NCI-H2029 treated with DMSO at 0.1 percent for 48 hours (cell line): ENCODE measurements around the gene C19orf53.
A peak's percentile ranks its signal among the peaks of the same experiment; 100 is the strongest.

Experiments used
- DNase-seq: peaks from one replicate; lab custom pipeline; 2025; lab: John Stamatoyannopoulos, UW

The C19orf53 gene

DNA sequence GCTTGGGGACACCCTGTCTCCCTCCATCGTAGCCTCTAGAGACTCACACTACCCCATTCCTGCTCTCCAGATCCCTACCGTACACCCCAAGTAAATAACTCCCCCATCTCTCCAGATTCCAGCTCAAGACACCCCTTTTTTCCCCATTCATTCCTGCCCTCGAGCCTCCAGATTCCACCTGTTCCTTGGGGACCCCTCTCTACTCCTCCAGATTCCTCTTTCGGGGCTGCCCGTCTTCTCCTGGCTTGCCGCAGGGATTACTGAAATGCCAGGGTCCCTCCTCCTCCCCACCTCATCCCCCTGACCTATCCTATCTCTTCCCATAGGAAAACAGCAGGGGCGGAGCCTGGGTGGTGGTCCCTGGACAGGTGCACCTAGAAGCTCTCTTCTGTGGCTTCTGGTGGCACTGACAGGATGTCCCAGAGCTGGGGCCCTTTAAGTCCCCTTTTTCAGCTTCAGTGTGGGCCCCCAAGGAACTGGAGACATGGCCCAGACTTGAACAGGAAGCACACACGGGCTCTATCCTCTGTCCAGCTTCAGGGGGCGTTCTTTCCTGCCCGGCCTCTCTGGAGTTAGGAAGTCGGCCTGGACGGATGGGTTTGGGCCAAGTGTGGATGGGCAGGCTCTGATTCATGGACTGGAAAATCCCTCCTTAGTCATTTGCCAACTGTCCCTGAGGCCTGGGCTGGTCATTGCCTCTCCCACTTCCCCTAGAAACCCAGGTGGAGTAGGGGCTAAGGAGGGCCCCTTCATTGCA lies 22.2 kb downstream of the C19orf53 start:
- DNase-seq: no peak

DNA sequence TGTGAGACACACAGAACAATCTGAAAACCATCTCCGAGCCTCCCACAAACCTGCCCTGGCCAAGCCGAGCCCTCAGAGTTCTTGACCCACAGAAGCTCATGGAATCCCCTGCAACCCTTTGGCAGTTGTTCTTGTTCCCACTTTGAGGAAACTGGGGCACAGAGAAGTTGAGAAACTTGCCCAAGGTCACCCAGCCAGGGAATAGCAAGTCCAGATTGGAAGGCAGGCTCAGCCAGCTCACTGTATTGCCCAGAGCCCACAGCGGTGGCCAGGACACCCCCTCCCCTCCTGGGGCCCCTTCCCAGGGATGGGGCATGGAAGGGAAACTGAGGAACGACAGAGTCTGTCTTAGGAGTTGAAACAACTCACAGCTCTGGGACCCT lies 22.8 kb downstream of the C19orf53 start:
- DNase-seq: no peak

DNA sequence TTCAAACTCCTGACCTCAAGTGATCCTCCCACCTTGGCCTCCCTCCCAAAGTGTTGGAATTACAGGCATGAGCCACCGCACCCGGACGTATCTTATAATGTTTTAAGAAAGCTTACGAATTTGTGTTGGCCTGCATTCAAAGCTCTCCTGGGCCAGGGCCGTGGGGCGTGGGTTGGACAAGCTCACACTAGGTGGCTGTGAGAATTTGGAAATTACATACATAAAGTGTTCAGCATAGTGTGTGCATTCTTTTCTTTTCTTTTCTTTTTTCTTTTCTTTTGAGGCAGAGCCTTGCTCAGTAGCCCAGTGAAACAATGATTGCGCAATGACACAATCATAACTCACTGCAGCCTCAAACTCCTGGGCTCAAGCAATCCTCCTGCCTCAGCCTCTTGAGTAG lies 23.6 kb downstream of the C19orf53 start:
- no peak for DNase-seq

DNA sequence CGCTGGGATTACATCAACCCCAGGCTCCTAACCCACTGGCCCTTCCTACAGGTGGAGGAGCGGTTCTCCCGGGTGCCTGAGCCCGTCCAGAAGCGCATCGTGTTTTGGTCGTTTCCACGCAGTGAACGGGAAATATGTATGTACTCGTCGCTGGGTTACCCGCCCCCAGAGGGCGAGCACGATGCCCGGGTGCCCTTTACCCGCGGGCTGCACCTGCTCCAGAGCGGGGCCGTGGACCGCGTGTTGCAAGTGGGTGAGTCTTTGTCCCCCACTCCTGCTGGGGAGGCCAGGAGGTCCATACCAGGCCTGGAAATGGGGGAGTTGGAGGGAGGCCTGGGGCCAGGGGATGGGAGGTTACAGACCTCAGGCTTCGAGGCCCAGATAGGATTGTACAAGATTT lies 25.4 kb downstream of the C19orf53 start:
- DNase-seq: no peak

DNA sequence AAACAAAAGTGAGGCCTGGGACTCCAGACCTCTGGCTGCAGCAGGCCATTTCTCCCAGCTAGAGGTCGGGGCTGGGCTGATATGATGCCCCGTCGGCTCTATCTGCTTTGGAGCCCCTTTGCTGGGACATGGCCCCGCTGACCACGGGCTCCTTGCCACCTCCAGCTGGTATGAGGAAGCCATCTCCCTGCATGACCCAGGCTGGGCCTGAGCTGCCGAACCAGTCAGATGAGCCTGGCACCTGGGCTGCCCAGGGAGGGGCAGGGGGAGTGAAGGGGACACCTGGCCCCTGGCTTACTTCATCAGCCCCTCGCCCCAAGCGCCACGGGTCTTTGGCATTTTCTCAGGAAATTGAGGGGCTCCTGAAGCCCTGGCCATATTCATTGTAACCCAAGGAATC lies 28.8 kb downstream of the C19orf53 start:
- DNase-seq: no peak

DNA sequence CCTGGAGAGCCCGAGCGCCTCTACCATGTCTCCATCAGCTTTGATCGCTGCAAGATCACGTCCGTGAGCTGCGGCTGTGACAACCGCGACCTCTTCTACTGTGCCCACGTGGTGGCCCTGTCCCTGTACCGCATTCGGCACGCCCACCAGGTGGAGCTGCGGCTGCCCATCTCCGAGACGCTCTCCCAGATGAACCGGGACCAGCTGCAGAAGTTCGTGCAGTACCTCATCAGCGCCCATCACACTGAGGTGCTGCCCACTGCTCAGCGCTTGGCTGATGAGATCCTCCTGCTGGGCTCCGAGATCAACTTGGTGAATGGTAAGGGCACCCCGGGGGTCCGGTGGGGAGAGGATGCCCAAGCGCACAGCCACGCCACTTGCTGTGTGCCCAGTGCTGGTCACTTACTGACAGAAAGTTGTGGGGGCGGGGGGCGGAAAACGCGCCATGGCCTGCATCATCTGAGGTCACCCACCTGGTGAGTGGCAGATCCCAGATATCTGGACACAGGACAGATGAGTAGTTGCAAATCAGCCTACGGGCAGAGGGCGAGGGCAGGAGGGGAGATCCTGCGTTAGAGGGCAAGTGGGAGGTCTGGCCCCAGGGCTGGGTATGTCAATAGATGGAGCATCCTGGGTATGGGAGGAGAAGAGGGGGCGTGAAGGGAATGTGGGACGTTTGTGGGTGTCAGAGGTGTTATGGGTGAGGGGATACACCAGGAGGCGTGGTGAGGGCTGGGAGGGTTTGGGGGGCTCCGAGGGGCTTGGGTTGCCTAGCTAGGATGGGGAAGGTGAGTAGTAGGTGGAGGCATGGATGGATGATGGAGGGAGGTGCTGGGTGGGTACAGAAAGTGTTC lies 30.8 kb downstream of the C19orf53 start:
- no peak for DNase-seq

DNA sequence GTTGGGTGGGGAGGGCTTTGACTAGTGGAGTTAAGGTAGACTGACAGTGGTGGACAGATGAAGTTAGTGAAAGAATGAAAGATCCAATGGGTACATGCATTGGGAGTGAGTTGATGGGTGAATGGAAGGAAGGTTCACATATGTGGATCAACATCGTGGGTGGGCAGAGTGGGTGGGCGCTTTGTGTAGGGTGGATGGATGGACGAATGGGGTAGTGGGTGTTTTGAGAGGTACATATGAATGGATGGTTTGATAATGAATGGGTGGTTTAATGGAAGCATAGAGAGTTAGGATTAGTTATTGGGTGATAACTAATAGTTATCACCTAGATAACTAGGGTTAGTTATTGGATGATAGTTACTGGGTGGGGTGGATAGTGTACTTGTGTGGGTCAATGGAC lies 32.5 kb downstream of the C19orf53 start:
- DNase-seq: no peak

DNA sequence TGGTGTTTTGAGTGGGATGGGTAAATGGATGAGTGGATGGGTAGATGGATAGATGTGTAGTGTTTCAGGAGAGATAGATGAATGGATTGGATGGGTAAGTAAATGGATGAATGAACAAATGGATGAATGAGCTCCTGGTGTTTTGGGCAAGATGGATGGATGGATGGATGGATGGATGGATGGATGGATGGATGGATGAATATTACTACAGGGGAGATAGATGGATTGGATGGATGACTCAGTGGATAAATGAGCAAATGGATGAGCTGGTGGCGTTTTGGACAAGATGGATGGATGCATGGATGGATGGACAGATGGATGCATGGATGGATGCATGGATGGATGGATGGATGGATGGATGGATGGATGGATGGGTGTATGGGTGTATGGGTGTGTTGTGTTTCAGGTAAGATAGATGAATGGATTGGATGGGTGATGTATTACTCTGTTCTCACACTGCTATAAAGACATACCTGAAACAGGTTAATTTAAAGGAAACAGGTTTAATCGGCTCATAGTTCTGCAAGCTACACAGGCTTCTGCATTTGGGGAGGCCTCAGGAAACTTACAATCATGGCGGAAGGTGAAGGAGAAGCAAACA lies 33.3 kb downstream of the C19orf53 start:
- no peak for DNase-seq

DNA sequence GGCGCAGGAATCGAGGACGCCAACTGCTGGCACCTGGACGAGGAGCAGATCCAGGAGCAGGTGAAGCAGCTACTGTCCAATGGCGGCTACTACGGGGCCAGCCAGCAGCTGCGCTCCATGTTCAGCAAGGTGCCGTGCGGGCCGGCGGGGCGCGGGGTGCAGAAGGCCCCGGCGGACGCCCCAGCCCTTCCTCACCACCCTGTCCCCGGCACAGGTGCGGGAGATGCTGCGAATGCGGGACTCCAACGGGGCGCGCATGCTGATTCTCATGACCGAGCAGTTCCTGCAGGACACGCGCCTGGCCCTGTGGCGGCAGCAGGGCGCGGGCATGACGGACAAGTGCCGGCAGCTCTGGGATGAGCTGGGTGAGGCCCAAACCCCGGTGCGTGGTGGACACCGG lies 34.6 kb downstream of the C19orf53 start:
- DNase-seq: no peak

DNA sequence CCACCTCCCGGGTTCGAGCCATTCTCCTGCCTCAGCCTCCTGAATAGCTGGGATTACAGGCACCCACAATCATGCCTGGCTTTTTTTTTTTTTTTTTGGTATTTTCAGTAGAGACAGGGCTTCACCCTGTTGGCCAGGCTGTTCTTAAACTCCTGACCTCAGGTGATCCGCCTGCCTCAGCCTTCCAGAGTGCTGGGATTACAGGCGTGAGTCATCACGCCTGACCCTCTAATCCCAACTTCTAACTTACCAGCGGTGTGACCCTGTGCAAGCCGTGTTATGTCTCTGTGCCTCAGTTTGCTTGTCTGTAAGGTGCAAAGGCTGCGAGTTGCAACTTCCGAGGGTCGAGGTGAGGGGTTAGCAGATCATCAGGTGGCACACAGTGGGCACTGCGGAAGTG lies 38.3 kb downstream of the C19orf53 start:
- no peak for DNase-seq

DNA sequence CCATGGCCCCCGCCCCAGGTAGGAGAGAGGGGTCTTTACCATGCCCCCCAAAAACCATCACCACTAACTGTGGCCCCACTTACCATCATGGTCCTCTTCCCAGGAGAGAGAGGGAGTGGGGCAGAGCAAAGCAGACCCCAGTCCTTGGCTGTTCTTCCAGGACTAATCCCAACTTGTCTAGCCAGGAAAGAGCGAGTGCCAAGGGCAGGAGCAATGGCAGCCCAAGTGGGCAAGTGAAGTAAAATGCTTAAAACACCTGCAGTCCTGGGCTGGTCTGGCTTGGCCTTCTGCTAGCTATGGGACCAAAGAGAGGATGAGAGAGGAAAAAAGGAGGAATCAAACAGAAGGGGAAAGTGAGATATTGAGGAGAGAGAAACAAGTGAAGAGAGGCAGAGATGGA lies 38.9 kb downstream of the C19orf53 start:
- no peak for DNase-seq

DNA sequence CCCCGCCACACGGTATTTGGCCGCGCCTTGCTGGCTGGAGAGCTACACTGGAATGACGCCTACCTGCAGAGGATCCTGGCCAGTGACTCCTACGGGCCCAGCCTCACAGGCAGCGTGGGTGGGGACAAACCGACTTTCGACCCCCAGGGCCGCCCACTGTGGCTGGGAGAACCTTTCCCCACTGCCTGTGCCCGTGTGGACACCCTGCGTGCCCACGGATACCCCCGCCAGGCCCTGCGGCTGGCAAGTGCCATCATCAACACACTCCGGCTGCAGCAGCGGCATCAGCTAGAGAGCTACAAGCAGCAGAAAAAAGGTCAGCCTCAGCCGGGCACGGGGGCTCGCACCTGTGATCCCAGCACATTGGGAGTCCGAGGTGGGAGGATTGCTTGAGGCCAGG lies 40.3 kb downstream of the C19orf53 start:
- DNase-seq: no peak

DNA sequence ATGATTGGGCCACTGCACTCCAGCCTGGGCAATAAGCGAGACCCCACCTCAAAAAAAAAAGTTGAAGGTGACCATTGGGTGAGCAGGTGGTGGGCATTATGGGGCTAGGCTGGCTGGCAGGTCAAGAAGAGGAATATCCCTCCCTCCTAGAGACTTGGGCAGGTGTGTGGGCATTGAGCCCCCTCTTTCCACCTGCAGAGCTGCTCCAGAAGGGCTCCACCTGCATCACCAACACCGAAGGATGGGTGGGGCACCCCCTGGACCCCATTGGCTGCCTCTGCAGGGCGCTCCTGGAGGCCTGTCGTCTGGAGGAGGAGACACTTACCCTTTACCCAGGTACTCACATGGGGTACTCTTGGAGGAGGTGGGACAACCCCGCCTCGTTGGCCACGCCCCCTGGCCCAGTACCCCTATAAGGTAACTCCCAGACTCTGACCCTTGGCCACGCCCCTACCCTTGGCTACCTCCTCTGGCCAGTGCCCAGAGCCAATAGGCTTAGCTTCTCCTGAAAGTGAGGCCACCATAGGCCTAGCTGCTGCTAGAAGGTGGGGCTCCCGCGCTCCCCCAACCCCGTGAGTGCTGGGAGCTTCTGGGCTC lies 42.9 kb downstream of the C19orf53 start:
- DNase-seq: peak; percentile 64

DNA sequence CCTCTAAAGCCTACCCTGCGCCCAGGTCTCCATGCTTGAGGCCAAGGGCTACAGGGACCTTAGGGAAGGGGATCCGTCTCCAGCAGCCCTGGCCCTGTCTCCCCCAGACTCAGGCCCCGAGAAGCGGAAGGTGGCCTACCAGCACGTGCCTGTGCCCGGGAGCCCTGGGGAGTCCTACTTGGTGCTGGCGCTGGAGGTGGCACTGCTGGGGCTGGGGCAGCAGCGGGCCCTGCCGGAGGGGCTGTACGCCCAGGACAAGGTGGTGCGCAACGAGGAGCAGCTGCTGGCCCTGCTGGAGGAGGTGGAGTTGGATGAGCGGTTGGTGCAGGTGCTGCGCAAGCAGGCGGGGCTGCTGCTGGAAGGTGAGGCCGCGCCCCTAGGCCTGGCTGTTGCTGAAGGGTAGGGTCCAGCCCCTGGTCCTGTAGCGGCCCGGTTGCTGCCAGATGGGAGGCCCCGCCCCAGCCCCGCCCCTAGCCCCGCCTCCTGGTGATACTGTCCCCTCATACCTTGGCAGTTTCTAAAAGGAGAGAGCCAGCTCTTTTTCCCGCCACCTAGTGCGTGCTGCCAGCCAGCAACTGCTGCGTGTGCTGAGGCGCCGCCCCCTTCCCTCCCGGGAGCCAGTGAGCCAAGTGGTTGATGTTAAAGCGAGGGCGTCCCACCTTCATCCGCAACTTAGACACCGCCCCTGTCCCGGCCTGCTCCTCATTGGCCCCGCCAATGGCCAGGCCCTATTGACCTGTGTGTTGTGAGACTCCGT lies 43.5 kb downstream of the C19orf53 start:
- DNase-seq: peak; percentile 93

DNA sequence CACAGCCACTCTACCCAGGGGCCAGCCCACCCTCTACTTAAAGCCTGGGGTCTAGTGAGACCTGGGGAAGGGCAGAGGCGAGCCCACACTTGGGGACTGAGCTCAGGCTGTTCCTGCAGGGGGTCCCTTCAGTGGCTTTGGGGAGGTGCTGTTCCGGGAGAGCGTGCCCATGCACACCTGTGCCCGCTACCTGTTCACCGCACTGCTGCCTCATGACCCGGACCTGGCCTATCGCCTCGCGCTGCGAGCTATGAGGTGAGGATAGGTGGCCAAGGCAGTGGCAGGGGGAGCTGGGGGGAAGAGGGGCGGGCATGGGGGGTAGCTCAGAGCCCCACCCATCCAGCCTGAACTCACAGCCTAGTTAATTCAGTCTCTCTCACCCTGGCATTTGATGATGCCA lies 45.0 kb downstream of the C19orf53 start:
- DNase-seq: no peak

DNA sequence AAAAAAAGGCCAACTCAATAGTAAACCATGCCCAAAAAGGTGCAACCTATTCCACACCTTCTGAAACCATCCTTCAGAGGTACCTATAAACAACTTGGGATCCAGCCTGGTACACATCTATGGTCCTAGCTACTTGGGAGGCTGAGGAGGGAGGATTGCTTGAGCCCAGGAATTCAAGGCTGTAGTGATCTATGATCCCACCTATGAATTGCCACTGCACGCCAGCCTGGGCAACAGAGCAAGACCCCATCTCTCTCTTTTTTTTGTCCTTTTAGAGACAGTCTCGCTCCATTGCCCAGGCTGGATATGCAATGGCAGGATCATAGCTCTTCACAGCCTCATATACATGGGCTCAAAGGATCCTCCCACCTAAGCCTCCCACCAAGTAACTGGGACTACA lies 47.0 kb downstream of the C19orf53 start:
- no peak for DNase-seq

DNA sequence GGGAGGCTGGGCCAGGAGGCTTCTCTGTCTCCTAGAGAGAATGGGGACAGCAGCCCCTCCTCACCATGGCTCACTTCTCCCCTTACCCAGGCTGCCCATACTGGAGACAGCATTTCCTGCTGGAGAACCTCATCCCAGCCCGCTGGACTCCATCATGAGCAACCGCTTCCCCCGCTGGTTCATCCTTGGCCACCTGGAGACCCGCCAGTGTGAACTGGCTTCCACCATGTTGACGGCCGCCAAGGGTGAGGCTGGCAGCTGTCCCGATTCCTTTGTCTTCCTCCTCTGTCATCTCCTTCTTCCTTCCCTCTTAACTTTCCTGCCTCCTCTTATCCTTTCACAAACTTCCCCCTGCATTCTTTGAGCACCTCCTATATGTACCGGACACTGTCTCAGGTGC lies 49.0 kb downstream of the C19orf53 start:
- DNase-seq: peak; percentile 21

DNA sequence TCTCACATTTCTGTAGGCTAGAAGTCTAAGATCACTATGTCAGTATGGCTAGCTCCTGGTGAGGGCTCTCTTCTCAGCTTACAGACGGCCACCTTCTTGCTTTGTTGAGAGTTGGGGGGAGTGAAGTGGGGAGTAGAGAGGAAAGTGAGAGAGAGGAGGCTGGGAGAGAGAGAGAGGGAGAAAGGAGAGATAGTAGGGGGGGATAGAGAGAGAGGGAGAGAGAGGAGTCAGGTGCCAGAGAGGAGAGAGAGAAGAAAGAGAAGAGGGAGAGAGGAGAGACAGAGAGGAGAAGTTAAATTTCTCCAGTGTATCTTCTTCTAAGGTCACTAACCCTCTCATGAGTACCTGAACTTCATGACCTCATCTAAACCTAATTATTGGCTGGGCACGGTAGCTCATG lies 49.6 kb downstream of the C19orf53 start:
- no peak for DNase-seq

DNA sequence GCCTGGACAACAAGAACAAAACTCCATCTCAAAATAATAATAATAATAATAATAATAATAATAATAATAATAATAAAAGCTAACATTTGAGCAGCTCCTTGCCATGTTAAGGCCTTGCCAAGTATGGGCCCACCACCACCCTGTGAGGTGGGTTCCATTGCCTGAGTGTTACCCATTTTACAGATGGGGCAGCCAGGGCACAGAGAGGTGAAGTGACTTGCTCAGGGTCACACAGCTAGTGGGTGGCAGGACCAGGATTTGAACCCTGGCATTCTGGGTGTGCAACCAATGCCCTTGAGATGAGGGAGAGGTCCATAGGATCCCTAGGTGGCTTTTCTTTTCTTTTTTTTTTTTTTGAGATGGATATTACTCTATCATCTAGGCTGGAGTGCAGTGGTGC lies 50.4 kb downstream of the C19orf53 start:
- no peak for DNase-seq

DNA sequence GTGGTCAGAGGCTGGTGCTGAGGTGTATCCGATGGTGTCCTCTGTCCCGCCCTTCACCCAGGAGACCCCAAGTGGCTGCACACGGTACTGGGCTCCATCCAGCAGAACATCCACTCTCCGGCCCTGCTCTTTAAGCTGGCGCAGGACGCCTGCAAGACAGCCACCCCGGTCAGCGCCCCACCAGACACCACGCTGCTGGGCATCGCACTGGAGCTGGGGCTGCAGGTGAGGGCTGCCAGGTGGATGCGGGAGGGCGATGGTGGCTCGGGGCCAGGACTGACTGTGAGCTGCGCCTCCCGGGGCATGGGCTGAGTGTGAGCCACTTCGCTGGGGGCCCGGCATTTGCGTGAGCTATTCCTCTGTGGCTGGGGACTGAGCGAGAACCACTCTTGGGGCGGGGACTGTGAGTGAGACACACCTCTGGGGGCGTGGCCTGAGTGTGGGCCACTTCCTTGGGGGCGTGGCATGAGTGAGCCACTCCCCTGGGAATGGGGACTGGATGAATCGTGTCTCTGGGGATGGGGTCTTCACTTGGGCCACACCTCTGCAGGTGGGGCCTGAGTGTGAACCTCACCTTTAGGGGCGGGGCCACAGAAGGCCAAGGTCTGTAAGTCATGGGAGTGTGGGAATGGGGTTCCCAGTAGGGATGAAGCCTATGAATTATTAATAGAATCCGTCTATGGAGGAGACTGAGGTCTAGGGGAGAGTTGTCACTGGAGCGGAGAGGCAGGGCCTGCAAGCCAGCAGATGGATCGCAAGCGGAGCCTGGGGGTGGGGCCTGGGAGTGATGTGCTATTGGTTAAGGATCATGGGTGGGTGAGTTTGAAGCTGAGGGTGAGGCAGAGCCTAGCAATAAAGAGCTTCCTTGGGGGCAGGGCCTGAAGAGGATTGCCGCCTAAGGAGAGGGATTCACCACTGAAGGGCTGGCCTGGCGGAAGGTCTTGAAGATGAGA lies 51.5 kb downstream of the C19orf53 start:
- DNase-seq: no peak
